ENCODE data around the gene SERPINB7.

Gene SERPINB7

DNA sequence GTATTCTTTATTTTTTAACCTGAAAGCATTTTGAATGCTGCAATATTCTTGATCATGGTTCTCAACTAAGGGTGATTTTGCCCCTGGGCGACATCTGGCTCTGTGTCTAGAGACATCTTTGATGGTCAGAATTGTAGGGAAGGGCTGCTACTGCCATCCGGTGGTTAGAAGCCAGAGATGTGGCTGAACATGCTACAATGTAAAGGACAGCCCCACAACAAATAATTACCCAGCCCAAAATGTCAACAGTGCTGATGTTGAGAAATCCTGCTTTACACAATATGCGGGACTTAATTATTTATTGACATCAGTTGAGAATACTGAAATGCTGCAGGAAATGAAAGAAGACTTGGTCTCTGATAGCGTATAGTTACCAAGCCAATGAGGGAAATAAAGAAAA is 74.8 kb downstream of the SERPINB7 start:
- peak; percentile 28 for DNase-seq

DNA sequence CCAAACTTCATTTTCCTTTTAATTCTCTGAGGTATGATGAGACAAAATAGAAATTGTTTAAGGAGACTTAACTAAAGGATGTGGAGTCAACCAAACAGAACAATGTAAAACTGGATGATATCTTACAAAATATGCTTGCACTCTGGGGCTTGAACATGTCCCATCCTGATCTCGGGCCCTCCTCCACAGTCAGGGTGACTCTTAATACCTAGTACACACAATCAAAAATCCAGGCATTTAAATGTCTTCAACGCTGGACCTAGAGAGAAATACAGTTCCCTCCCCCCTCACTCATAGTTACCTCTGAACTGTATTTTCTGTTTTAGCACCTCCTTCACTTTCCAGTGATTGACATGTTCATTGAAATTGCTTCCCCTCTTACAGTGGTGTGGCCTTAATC is 75.4 kb downstream of the SERPINB7 start:
- no peak for DNase-seq
